ENCODE measurements around the gene MTAP. TPM values are rescaled to one million over a fixed set of nuclear protein-coding genes. Genes with fewer than 3 reads are reported as not detected.

MTAP gene
- total RNA-seq, 1 experiment from 2014 or later = 34.7 TPM

- no peaks in the 10 kb centered on the region for H3K4me1 ChIP-seq (ENCODE audit: insufficient read depth, low read length)
- no peaks in the 10 kb centered on the region for H3K9me2 ChIP-seq (replicated peaks; ENCODE audit: low read length)
- intact Hi-C loops (cut with micrococcal nuclease) = no loop called here
- DNase-seq (peak; percentile 42), ATAC-seq (no peak)
- no TSS peak for BruUV-seq (replicated peaks)
- no peaks in the 10 kb centered on the region for H3F3A ChIP-seq (ENCODE audit: low read length, unreplicated experiment)
- no peak for TF ChIP-seq EZH2 (IDR thresholded peaks at IDR 0.05; ENCODE audit: low read length, unreplicated experiment)
- no peak for TF ChIP-seq CTCF (conservative IDR thresholded peaks at IDR 0.05; ENCODE audit: low read depth, low read length)
- no peak for TF ChIP-seq EZH2phosphoT487 (IDR thresholded peaks at IDR 0.05; ENCODE audit: borderline replicate concordance, low read length)
- no peak overlapping the region for H3K4me3 ChIP-seq (ENCODE audit: low read length)
- ChIA-PET CTCF (no interaction called here), POLR2A (ENCODE audit: unreplicated experiment) (no interaction called here)
- no peaks in the 10 kb centered on the region for H3K27me3 ChIP-seq (ENCODE audit: low read length)
- H3K4me2 ChIP-seq (ENCODE audit: low read length) = no peak overlapping the region
- no peaks in the 10 kb centered on the region for H4K20me1 ChIP-seq (ENCODE audit: low read length)
- no peak overlapping the region for H3K9ac ChIP-seq (ENCODE audit: low read length)
- no peaks in the 10 kb centered on the region for H3K9me3 ChIP-seq (ENCODE audit: low read length)
- H2AFZ ChIP-seq (ENCODE audit: low read length) = no peak overlapping the region
- H3K79me2 ChIP-seq (ENCODE audit: low read length) = no peaks in the 10 kb centered on the region
- H3K36me3 ChIP-seq (ENCODE audit: low read depth, low read length) = no peaks in the 10 kb centered on the region
- H3K27ac ChIP-seq (ENCODE audit: low read length) = no peak overlapping the region
Observed at GRCh38 chr9:21762064-21762463, 40.4 kb upstream of the MTAP start.

GRCh38 chr9:21764846-21765245 lies 37.6 kb upstream of the MTAP start:
- Histone ChIP-seq H3K4me2 (ENCODE audit: low read length) (no peak overlapping the region), H3K9me2 (replicated peaks; ENCODE audit: low read length) (no peaks in the 10 kb centered on the region), H3K36me3 (ENCODE audit: low read depth, low read length) (no peaks in the 10 kb centered on the region), H4K20me1 (ENCODE audit: low read length) (no peaks in the 10 kb centered on the region), H3K27me3 (ENCODE audit: low read length) (no peaks in the 10 kb centered on the region), H3K9ac (ENCODE audit: low read length) (no peak overlapping the region), H3F3A (ENCODE audit: low read length, unreplicated experiment) (no peaks in the 10 kb centered on the region), H3K79me2 (ENCODE audit: low read length) (no peaks in the 10 kb centered on the region), H3K9me3 (ENCODE audit: low read length) (no peaks in the 10 kb centered on the region), H2AFZ (ENCODE audit: low read length) (no peak overlapping the region), H3K27ac (ENCODE audit: low read length) (no peak overlapping the region), H3K4me1 (ENCODE audit: insufficient read depth, low read length) (no peaks in the 10 kb centered on the region), H3K4me3 (ENCODE audit: low read length) (no peak overlapping the region)
- TF ChIP-seq EZH2phosphoT487 (IDR thresholded peaks at IDR 0.05; ENCODE audit: borderline replicate concordance, low read length) (no peak), CTCF (conservative IDR thresholded peaks at IDR 0.05; ENCODE audit: low read depth, low read length) (no peak), EZH2 (IDR thresholded peaks at IDR 0.05; ENCODE audit: low read length, unreplicated experiment) (no peak)
- intact Hi-C loops (cut with micrococcal nuclease) = no loop called here
- no TSS peak for BruUV-seq (replicated peaks)
- ChIA-PET POLR2A (ENCODE audit: unreplicated experiment) (no interaction called here), CTCF (no interaction called here)
- DNase-seq (no peak), ATAC-seq (no peak)

- H3K9me3 ChIP-seq (ENCODE audit: low read length) = no peaks in the 10 kb centered on the region
- H4K20me1 ChIP-seq (ENCODE audit: low read length) = no peaks in the 10 kb centered on the region
- POLR2A ChIA-PET (ENCODE audit: unreplicated experiment) = no interaction called here
- TF ChIP-seq EZH2 (IDR thresholded peaks at IDR 0.05; ENCODE audit: low read length, unreplicated experiment) = no peak
- H3K27ac ChIP-seq (ENCODE audit: low read length) = no peak overlapping the region
- CTCF ChIA-PET = no interaction called here
- H3K79me2 ChIP-seq (ENCODE audit: low read length) = no peaks in the 10 kb centered on the region
- ATAC-seq = no peak
- no peak overlapping the region for H3K9ac ChIP-seq (ENCODE audit: low read length)
- no TSS peak for BruUV-seq (replicated peaks)
- H3K4me2 ChIP-seq (ENCODE audit: low read length) = no peak overlapping the region
- peaks cover 10% of the 10 kb centered on the region for H3K4me1 ChIP-seq (ENCODE audit: insufficient read depth, low read length)
- intact Hi-C loops (cut with micrococcal nuclease) = no loop called here
- no peaks in the 10 kb centered on the region for H3K9me2 ChIP-seq (replicated peaks; ENCODE audit: low read length)
- no peak for DNase-seq
- no peak overlapping the region for H2AFZ ChIP-seq (ENCODE audit: low read length)
- H3K36me3 ChIP-seq (ENCODE audit: low read depth, low read length) = no peaks in the 10 kb centered on the region
- no peaks in the 10 kb centered on the region for H3K27me3 ChIP-seq (ENCODE audit: low read length)
- H3K4me3 ChIP-seq (ENCODE audit: low read length) = no peak overlapping the region
- no peaks in the 10 kb centered on the region for H3F3A ChIP-seq (ENCODE audit: low read length, unreplicated experiment)
Observed at GRCh38 chr9:21766096-21766495, 36.3 kb upstream of the MTAP start.

All from PC-3 (cell line).